ENCODE results near the gene KRTAP3-2.

The KRTAP3-2 gene

GRCh38 chr17:41029633-41030245, 30.0 kb upstream of the KRTAP3-2 start, which contains the start of gene KRTAP1-4:
KRTAP1-4 (minus strand) TSS chr17:41030195; CDS start chr17:41030078, 117 bp downstream.
- TF ChIP-seq, protein P1, sequence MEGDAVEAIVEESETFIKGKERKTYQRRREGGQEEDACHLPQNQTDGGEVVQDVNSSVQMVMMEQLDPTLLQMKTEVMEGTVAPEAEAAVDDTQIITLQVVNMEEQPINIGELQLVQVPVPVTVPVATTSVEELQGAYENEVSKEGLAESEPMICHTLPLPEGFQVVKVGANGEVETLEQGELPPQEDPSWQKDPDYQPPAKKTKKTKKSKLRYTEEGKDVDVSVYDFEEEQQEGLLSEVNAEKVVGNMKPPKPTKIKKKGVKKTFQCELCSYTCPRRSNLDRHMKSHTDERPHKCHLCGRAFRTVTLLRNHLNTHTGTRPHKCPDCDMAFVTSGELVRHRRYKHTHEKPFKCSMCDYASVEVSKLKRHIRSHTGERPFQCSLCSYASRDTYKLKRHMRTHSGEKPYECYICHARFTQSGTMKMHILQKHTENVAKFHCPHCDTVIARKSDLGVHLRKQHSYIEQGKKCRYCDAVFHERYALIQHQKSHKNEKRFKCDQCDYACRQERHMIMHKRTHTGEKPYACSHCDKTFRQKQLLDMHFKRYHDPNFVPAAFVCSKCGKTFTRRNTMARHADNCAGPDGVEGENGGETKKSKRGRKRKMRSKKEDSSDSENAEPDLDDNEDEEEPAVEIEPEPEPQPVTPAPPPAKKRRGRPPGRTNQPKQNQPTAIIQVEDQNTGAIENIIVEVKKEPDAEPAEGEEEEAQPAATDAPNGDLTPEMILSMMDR (IDR thresholded peaks at IDR 0.05; ENCODE audit: insufficient read depth, low read depth, low read length, missing control alignments), result no peak
- no peak within 1 kb of the TSS for H3K4me3 ChIP-seq (ENCODE audit: low read length)
- no peak for DNase-seq (ENCODE audit: low read depth)

DNA sequence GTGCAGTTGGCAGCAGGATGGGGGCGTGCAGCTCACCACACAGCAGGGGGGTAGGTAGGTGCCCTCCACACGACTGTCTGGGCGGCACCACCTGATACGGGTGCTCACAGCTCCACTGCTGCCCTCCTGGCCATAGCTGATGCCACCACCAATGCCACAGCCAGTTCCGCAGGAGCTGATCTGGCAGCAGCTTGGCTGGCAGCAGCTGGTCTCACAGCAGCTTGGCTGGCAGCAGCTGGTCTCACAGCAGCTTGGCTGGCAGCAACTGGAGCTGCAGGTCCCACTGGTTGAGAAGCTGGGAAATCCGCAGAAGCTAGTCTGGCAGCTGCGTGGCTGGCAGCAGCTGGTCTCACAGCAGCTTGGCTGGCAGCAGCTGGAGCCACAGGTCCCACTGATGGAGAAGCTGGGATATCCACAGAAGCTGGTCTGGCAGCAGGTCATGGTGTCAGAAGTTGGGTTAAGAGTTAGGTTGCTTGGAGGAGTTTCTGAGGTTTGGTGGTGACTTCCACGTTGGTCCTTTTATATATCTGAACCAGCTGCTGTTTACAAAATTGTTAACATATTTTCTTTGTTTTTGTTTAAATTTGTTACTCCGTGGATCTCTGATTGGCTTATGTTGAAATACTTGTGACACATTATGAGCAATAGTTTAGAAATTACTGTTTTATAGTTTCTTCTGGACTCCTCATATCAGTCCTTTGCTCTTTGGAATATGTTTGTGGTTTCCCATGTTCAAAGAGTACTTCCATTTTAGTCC, 27.2 kb upstream of the KRTAP3-2 start, which contains the start of gene KRTAP1-5:
Gene KRTAP1-5, minus strand, starts transcription at position 494 of the 757 bp plus-strand sequence. Its CDS starts 53 bp downstream, at position 441.
- DNase-seq (ENCODE audit: low read depth), result peak; percentile 34
- TF ChIP-seq, protein P1 (IDR thresholded peaks at IDR 0.05; ENCODE audit: insufficient read depth, low read depth, low read length, missing control alignments), result no peak
- no peak within 1 kb of the TSS for H3K4me3 ChIP-seq (ENCODE audit: low read length)

- DNase-seq (ENCODE audit: low read depth), result no peak
- TF ChIP-seq, protein P1 (IDR thresholded peaks at IDR 0.05; ENCODE audit: insufficient read depth, low read depth, low read length, missing control alignments), result no peak
- no peak overlapping the region for H3K4me3 ChIP-seq (ENCODE audit: low read length)
Observed at GRCh38 chr17:41024697-41025096, 25.0 kb upstream of the KRTAP3-2 start.

GRCh38 chr17:41020336-41020735, 20.6 kb upstream of the KRTAP3-2 start:
- TF ChIP-seq, protein P1 (IDR thresholded peaks at IDR 0.05; ENCODE audit: insufficient read depth, low read depth, low read length, missing control alignments), result no peak
- H3K4me3 ChIP-seq (ENCODE audit: low read length), result no peak overlapping the region
- DNase-seq (ENCODE audit: low read depth), result no peak

DNA sequence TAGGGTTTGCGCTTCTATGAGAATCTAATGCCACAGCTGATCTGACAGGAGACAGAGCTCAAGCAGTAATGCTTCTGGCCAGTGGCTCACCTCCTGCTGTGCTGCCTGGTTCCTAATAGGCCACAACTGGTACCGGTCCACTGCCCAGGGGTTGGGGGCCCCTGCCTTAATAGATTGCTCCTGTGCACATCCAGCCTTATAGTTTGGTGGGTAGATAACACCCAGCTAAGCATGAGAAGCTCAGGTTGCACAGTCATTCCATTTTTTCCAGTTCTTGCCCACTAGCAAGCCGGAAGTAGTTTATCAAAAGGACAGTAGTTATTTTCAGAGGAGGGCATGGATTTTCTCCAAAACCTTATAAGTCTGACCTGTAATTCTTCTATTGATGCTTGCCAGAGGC, 19.7 kb upstream of the KRTAP3-2 start:
- DNase-seq (ENCODE audit: low read depth), result no peak
- TF ChIP-seq, protein P1 (IDR thresholded peaks at IDR 0.05; ENCODE audit: insufficient read depth, low read depth, low read length, missing control alignments), result no peak
- H3K4me3 ChIP-seq (ENCODE audit: low read length), result no peak overlapping the region

GRCh38 chr17:41018541-41018940, 18.8 kb upstream of the KRTAP3-2 start:
- DNase-seq (ENCODE audit: low read depth), result no peak
- TF ChIP-seq, protein P1 (IDR thresholded peaks at IDR 0.05; ENCODE audit: insufficient read depth, low read depth, low read length, missing control alignments), result no peak
- no peak overlapping the region for H3K4me3 ChIP-seq (ENCODE audit: low read length)
